HG02870 (cell line): ENCODE measurements around the gene CLNK.
A peak's percentile ranks its signal among the peaks of the same experiment; 100 is the strongest.

Experiments used
- ATAC-seq: cut with Tn5 transposase; IDR thresholded peaks from one replicate; pipeline ENCODE4 v1.9.1; 2021; ENCODE audit warnings: mild to moderate bottlenecking, moderate library complexity; ENCODE audit not compliant: unreplicated experiment

CLNK gene

DNA sequence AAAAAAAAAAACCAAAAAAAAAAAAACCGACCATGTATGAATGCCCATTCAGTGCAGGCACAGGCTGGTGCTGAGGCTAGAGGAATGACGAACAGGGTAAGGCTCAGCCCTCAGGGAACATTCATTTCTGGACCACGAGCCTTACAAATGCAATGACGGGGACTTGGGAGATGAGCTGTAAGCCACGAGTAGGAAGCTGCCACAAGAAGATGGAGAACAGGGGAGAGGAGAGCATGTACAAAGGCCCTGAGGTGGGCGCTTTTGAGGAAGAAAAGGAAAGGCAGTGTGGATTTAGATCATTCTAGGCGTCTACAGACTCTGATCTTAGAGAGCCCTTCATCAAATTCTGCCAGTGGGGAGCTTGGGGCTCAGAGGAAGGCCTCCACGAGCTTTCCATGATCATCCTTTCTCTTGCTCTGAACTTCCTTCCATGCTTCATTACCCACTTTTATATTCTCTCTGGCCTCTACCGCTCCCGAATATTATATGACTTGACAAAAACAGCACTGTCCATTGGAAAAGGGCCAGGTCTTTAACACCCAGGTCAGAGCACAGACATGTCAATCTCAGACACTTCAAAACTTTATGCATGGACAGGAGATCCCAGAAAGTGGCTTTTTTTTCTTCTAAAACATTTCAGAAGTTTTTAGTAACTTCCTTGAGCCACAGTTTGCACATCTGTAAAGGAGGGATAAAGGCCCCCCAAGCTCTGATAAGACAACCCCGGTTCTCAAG lies 224.1 kb downstream of the CLNK start:
- ATAC-seq: no peak

GRCh38 chr4:10459305-10459704 lies 225.3 kb downstream of the CLNK start:
- ATAC-seq: no peak

DNA sequence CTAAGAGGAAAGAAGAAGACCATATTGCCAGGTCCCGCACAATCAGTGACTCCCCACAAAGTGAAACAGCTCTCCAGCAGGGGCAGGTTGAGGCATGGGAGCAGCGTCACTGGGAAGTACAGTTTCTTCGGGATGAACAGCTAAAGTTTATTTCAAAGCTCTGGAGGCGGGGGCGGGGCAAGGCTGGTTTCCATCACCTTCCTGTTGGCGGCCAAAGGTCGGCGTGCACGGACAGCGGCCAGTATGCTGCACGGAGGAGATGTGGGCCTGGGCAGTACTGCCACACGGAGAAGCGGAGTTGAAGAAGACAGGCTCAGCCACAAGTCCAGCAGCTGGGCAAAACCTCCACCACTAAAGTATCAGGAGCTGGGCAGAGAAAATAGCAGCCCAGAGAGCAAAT lies 226.4 kb downstream of the CLNK start:
- no peak for ATAC-seq

- ATAC-seq: peak; percentile 57
Observed at GRCh38 chr4:10457255-10457801, 227.2 kb downstream of the CLNK start, which contains the start of gene ZNF518B. Gene ZNF518B (minus strand): TSS chr4:10457426. CDS start chr4:10446328, 11,098 bp downstream.

- ATAC-seq: peak; percentile 58
Observed at GRCh38 chr4:10456595-10457254, 227.8 kb downstream of the CLNK start.

GRCh38 chr4:10456260-10456594 lies 228.3 kb downstream of the CLNK start:
- no peak for ATAC-seq

GRCh38 chr4:10455133-10455532 lies 229.4 kb downstream of the CLNK start:
- no peak for ATAC-seq

- ATAC-seq: no peak
Observed at GRCh38 chr4:10454726-10455125, 229.8 kb downstream of the CLNK start.

- no peak for ATAC-seq
Observed at GRCh38 chr4:10454121-10454520, 230.4 kb downstream of the CLNK start.

- ATAC-seq: no peak
Observed at GRCh38 chr4:10448991-10449390, 235.6 kb downstream of the CLNK start.

DNA sequence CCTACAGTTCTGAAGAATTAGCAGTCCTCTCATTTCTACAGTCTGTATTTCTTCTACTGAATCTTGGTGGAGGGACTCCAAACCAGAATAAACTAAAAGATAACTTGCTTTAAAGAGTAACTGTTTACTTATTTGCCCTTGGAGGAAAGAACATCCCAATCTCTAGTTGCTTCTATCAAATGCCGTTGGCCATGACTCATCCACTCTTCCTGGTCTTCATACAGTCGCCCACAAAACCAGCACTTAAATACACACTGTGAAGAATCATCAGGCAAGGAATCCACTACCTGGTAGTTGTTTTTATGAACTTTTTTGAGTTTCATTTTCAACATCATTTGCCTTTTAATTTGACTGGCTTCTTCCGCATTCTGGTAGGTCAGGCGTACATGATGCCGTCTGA lies 241.6 kb downstream of the CLNK start:
- ATAC-seq: no peak

DNA sequence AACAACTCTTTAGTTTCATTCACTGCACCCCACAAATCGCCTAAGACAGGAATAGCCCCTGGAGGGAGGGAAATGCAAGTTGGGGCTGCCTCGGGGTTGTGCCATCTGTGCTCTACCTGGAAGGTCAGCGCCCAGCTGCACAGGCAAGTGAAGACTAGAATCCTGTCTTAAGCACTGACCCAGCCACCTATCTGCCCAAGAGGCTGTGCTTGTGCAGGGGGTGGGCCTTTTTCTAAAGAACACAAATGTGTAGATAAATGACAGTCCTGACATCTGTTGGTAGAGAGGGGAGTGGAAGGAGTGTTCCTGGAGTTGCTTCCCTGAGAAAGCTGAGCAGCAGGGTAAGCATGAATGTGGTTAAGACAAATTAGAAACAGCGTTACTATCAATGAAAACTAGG lies 243.1 kb downstream of the CLNK start:
- no peak for ATAC-seq

DNA sequence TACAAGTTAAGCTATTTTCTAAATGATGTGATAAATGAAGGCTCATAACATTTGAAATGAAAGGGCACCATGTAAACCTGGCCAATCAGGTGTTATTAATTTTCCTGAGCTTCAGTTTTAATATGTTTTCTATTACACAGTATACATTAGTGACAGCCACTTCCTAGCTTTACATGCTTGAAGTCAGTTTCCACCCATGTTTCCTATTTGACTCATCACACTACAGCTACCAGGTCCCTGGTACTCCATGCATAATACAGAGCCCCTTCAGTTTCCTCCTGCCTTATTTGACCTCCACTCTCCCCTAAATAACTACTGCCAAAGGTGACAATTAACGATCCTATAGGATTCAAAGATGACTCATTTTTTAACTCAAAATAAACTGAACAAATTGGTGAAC lies 245.6 kb downstream of the CLNK start:
- ATAC-seq: peak; percentile 85

- ATAC-seq: no peak
Observed at GRCh38 chr4:10437735-10438134, 246.8 kb downstream of the CLNK start.
